MM.1S (cell line): ENCODE results near the gene CNTLN.

Experiments used
- DNase-seq: peaks from one replicate; pipeline ENCODE4 v3.0.0-alpha.2; 2015
- H2AFZ ChIP-seq: fragments of 300-600 bp; sonication (generic); 2 replicates; pipeline ENCODE4 v1.6.0; 2016; ENCODE audit warnings: antibody characterized with exemption, low read length
- H3F3A ChIP-seq: fragments of 300-600 bp; sonication (generic); 2 replicates; pipeline ENCODE4 v1.6.1; 2016; ENCODE audit warnings: mild to moderate bottlenecking, antibody characterized with exemption, low read length, moderate library complexity, mixed read lengths; ENCODE audit not compliant: insufficient read depth
- H3K27ac ChIP-seq: fragments of 300-600 bp; sonication (generic); 2 replicates; pipeline ENCODE4 v1.5.1; 2016; ENCODE audit warnings: mild to moderate bottlenecking, low read length
- H3K27me3 ChIP-seq: fragments of 300-600 bp; sonication (generic); replicated peaks from 2 replicates; pipeline ENCODE4 v1.6.0; 2016; ENCODE audit warnings: low read length; ENCODE audit not compliant: insufficient read depth
- H3K36me3 ChIP-seq: fragments of 300-600 bp; sonication (generic); replicated peaks from 2 replicates; pipeline ENCODE4 v1.6.1; 2016; ENCODE audit warnings: mild to moderate bottlenecking, low read length, mixed read lengths; ENCODE audit not compliant: insufficient read depth
- H3K4me1 ChIP-seq: fragments of 300-600 bp; sonication (generic); 2 replicates; pipeline ENCODE4 v1.6.1; 2016; ENCODE audit warnings: low read length, mixed read lengths
- H3K4me2 ChIP-seq: fragments of 300-600 bp; sonication (generic); 2 replicates; pipeline ENCODE4 v1.6.0; 2016; ENCODE audit warnings: low read depth, low read length
- H3K4me3 ChIP-seq: fragments of 300-600 bp; sonication (generic); 2 replicates; pipeline ENCODE4 v1.5.1; 2016; ENCODE audit warnings: low read length, mixed read lengths
- H3K79me2 ChIP-seq: fragments of 300-600 bp; sonication (generic); 2 replicates; pipeline ENCODE4 v1.6.1; 2016; ENCODE audit warnings: mixed run types, low read length, mixed read lengths
- H3K9ac ChIP-seq: fragments of 300-600 bp; sonication (generic); 2 replicates; pipeline ENCODE4 v1.6.1; 2016; ENCODE audit warnings: low read length, mixed read lengths
- H3K9me2 ChIP-seq: fragments of 300-600 bp; sonication (generic); replicated peaks from 2 replicates; pipeline ENCODE4 v1.6.1; 2016; ENCODE audit warnings: mild to moderate bottlenecking, low read length, mixed read lengths; ENCODE audit not compliant: insufficient read depth
- H3K9me3 ChIP-seq: fragments of 300-600 bp; sonication (generic); replicated peaks from 2 replicates; pipeline ENCODE4 v1.6.1; 2016; ENCODE audit warnings: mild to moderate bottlenecking, low read length, mixed read lengths; ENCODE audit not compliant: insufficient read depth
- H4K20me1 ChIP-seq: fragments of 300-600 bp; sonication (generic); 2 replicates; pipeline ENCODE4 v1.6.1; 2016; ENCODE audit warnings: mild to moderate bottlenecking, low read length, moderate library complexity, mixed read lengths; ENCODE audit not compliant: insufficient read depth
- EZH2 ChIP-seq: fragments of 300-600 bp; sonication (generic); optimal IDR thresholded peaks from 2 replicates; pipeline ENCODE3; 2017; ENCODE audit warnings: low read depth, mild to moderate bottlenecking, antibody characterized with exemption, low read length, mixed read lengths
- EZH2phosphoT487 ChIP-seq: fragments of 300-600 bp; sonication (generic); IDR thresholded peaks from 2 replicates; pipeline ENCODE4 v1.6.1; 2018; ENCODE audit warnings: antibody characterized with exemption, low read length
- TF ChIP-seq, protein P1 (sequence below): fragments of 300-600 bp; sonication (generic); IDR thresholded peaks from 2 replicates; pipeline ENCODE4 v1.5.1; 2016; ENCODE audit warnings: antibody characterized with exemption, low read length, mixed read lengths

Gene CNTLN

DNA sequence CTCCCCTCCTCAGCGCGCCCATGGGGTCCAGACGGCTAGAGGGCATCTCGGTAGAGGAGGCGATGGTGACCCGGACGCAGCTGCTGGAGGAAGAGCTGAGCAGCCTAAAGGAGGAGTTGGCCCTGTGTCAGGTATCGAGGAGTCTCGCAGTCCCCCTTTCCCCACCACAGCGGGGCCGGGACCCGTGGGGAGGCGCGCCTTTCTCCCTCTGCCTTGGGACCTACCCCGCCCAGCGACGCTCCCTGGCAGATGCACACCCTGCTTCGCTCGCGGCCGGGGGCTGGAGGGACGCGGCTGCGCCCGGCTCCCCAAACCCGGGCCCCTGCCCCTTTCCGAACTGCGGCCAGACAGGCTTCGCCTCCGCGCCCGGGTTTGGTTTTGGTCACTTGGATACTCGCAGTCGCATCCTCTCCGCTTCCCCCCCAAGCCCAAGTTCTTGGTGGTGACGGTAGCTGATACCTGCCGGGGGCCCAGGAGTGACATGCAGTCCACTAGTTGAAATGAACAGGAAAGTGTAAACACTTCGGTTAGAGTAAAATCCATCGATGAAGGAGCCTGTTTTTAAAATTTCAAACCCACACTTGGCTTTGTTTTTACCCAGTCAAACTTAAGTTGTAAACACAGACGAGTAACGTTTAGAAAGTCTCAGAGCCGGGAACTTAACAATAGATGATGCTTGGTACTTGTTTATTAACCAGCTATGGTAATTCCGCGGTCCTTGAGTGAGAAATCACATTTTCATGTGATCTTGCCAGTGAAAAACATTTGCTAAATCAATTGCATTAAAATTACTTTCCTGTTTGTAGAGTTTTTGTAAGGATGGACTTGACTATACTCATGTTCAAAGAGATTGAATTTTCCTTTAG, 688 bp downstream of the CNTLN start:
- TF ChIP-seq EZH2phosphoT487: no peak
- Histone ChIP-seq H3K9me3 (no peaks in the 10 kb centered on the region), H3K36me3 (no peaks in the 10 kb centered on the region), H2AFZ (peak overlapping the region; percentile 87), H3K9ac (peak overlapping the region; percentile 78), H3K27me3 (no peaks in the 10 kb centered on the region), H3K4me3 (peak overlapping the region; percentile 82), H3K27ac (peak overlapping the region; percentile 25; the same call in 1 of the 2 replicates), H3K4me2 (peak overlapping the region; percentile 63), H3K79me2 (no peaks in the 10 kb centered on the region), H3K4me1 (no peaks in the 10 kb centered on the region), H3K9me2 (no peaks in the 10 kb centered on the region), H4K20me1 (no peaks in the 10 kb centered on the region), H3F3A (no peaks in the 10 kb centered on the region)
- peak; percentile 21 for DNase-seq

GRCh38 chr9:17137566-17137965, 2.7 kb downstream of the CNTLN start:
- no peak overlapping the region for H3K4me3 ChIP-seq
- H2AFZ ChIP-seq: no peak overlapping the region
- no peaks in the 10 kb centered on the region for H4K20me1 ChIP-seq
- no peaks in the 10 kb centered on the region for H3K79me2 ChIP-seq
- TF ChIP-seq, protein P1, sequence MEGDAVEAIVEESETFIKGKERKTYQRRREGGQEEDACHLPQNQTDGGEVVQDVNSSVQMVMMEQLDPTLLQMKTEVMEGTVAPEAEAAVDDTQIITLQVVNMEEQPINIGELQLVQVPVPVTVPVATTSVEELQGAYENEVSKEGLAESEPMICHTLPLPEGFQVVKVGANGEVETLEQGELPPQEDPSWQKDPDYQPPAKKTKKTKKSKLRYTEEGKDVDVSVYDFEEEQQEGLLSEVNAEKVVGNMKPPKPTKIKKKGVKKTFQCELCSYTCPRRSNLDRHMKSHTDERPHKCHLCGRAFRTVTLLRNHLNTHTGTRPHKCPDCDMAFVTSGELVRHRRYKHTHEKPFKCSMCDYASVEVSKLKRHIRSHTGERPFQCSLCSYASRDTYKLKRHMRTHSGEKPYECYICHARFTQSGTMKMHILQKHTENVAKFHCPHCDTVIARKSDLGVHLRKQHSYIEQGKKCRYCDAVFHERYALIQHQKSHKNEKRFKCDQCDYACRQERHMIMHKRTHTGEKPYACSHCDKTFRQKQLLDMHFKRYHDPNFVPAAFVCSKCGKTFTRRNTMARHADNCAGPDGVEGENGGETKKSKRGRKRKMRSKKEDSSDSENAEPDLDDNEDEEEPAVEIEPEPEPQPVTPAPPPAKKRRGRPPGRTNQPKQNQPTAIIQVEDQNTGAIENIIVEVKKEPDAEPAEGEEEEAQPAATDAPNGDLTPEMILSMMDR: no peak
- TF ChIP-seq EZH2 (no peak), EZH2phosphoT487 (no peak)
- no peaks in the 10 kb centered on the region for H3K36me3 ChIP-seq
- H3K4me1 ChIP-seq: no peaks in the 10 kb centered on the region
- H3K4me2 ChIP-seq: no peak overlapping the region
- H3K9ac ChIP-seq: no peak overlapping the region
- DNase-seq: no peak
- H3K9me2 ChIP-seq: no peaks in the 10 kb centered on the region
- H3K27me3 ChIP-seq: no peaks in the 10 kb centered on the region
- H3K27ac ChIP-seq: no peak overlapping the region
- H3K9me3 ChIP-seq: no peaks in the 10 kb centered on the region
- H3F3A ChIP-seq: no peaks in the 10 kb centered on the region

- DNase-seq: no peak
- H3K27me3 ChIP-seq: no peaks in the 10 kb centered on the region
- H4K20me1 ChIP-seq: no peaks in the 10 kb centered on the region
- no peak overlapping the region for H3K9ac ChIP-seq
- H3K9me3 ChIP-seq: no peaks in the 10 kb centered on the region
- no peak overlapping the region for H3K4me2 ChIP-seq
- no peaks in the 10 kb centered on the region for H3K9me2 ChIP-seq
- no peaks in the 10 kb centered on the region for H3K79me2 ChIP-seq
- TF ChIP-seq, protein P1: no peak
- TF ChIP-seq EZH2 (no peak), EZH2phosphoT487 (no peak)
- no peak overlapping the region for H3K4me3 ChIP-seq
- no peaks in the 10 kb centered on the region for H3K36me3 ChIP-seq
- no peaks in the 10 kb centered on the region for H3F3A ChIP-seq
- no peak overlapping the region for H2AFZ ChIP-seq
- no peak overlapping the region for H3K27ac ChIP-seq
- no peaks in the 10 kb centered on the region for H3K4me1 ChIP-seq
Measured at GRCh38 chr9:17138503-17138902, 3.7 kb downstream of the CNTLN start.

DNA sequence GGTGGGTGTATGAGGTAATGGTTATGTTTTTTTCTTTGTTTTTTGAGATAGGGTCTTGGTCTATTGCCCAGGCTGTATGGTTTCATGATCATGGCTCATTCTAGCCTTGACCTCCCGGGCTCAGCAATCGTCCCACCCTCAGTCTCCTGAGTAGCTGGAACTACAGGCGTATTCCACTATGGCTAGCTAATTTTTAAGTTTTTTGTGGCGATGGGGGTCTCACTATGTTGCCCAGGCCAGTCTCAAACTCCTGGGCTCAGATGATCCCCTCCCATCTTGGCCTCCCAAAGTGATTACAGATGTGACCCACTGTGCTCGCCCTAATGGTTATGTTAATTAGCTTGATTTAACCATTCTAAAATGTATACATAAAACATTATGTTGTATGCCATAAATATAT, 5.6 kb downstream of the CNTLN start:
- Histone ChIP-seq H3K9me3 (no peaks in the 10 kb centered on the region), H3K9ac (no peak overlapping the region), H3K4me3 (no peak overlapping the region), H3K9me2 (no peaks in the 10 kb centered on the region), H3K36me3 (no peaks in the 10 kb centered on the region), H3K79me2 (no peaks in the 10 kb centered on the region), H4K20me1 (no peaks in the 10 kb centered on the region), H3K4me1 (no peaks in the 10 kb centered on the region), H3K27ac (no peak overlapping the region), H3K27me3 (no peaks in the 10 kb centered on the region), H2AFZ (no peak overlapping the region), H3K4me2 (no peak overlapping the region), H3F3A (no peaks in the 10 kb centered on the region)
- TF ChIP-seq, protein P1: no peak
- TF ChIP-seq EZH2phosphoT487: no peak
- no peak for TF ChIP-seq EZH2
- DNase-seq: no peak
